ENCODE results near the gene OGFOD2.

DNA sequence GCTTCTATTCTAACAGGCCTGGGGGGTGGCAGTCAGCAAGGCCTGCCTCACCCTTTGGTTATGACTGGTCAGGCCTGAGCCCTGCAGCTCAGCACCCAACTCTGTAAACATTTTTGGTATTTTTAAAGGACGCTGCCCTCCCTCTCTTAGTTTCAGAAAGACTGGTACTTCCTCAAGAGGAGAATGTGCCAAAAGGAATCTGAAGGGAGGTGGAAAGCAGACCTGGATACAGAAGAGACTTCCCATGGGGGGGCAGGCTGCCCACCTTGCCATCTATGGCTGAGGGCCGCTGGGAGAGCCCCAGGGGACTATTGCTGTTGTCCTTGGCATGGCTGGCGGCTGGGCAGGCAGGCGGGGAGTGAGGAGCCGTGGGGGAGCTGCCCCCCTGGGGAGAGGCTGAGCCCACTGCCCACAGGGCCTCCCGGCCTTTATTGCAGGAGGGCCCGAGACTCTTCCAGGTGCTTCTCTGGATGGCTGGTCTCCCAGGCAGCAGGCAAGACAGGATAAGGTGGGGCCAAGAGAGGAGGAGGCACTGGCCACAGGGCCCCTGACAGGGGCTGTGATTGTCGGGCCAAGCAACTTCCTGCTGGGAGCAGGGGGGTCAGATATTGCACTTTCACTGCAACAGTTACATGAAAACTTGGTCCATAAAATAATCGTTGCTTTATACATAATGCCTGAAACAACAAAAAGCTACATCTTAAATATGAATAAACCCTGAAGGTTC, 8.9 kb downstream of the OGFOD2 start:
- TF ChIP-seq CSDC2 (CRISPR knock-in tag; IDR thresholded peaks at IDR 0.05) (no peak), RARB (CRISPR knock-in tag; IDR thresholded peaks at IDR 0.05) (no peak), PPARA (CRISPR knock-in tag; IDR thresholded peaks at IDR 0.05; ENCODE audit: borderline replicate concordance) (no peak), CREB5 (CRISPR knock-in tag; IDR thresholded peaks at IDR 0.05; ENCODE audit: low read depth) (no peak)
- TF ChIP-seq, protein P1, sequence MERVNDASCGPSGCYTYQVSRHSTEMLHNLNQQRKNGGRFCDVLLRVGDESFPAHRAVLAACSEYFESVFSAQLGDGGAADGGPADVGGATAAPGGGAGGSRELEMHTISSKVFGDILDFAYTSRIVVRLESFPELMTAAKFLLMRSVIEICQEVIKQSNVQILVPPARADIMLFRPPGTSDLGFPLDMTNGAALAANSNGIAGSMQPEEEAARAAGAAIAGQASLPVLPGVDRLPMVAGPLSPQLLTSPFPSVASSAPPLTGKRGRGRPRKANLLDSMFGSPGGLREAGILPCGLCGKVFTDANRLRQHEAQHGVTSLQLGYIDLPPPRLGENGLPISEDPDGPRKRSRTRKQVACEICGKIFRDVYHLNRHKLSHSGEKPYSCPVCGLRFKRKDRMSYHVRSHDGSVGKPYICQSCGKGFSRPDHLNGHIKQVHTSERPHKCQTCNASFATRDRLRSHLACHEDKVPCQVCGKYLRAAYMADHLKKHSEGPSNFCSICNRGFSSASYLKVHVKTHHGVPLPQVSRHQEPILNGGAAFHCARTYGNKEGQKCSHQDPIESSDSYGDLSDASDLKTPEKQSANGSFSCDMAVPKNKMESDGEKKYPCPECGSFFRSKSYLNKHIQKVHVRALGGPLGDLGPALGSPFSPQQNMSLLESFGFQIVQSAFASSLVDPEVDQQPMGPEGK (CRISPR knock-in tag; IDR thresholded peaks at IDR 0.05; ENCODE audit: borderline replicate concordance), result no peak
